CD4-positive, alpha-beta memory T cell (primary cell): ENCODE measurements around the gene SCGB3A1. TPM values are rescaled to one million over a fixed set of nuclear protein-coding genes. Genes with fewer than 3 reads are reported as not detected.

Experiments used
- CTCF ChIA-PET: fragments of 350-600 bp; sonication (Branson Sonifier 250); formaldehyde crosslinking; loops from one replicate; lab custom pipeline; 2021; ENCODE audit warnings: inconsistent platforms; ENCODE audit not compliant: partially characterized antibody; lab: Charles Lee
- POLR2A ChIA-PET: fragments of 350-600 bp; sonication (Branson Sonifier 250); formaldehyde crosslinking; loops from one replicate; lab custom pipeline; 2021; ENCODE audit not compliant: partially characterized antibody; lab: Charles Lee
- DNase-seq, 5 donors: peaks; one replicate each; pipeline versions ENCODE4 v3.0.0 to v3.0.0-alpha.2; 2020 to 2022; ENCODE audit warnings: mixed read lengths in 1 of 5
- H3K27ac ChIP-seq: one replicate; pipeline ENCODE4 v1.7.0; 2013; ENCODE audit warnings: low read depth, low read length
- H3K27me3 ChIP-seq: 2 replicates; pipeline ENCODE4 v1.7.0; 2013; ENCODE audit warnings: mild to moderate bottlenecking, low read length, moderate library complexity; ENCODE audit not compliant: insufficient read depth
- H3K36me3 ChIP-seq: 2 replicates; pipeline ENCODE4 v1.7.0; 2013; ENCODE audit warnings: mild to moderate bottlenecking, low read length, moderate library complexity; ENCODE audit not compliant: insufficient read depth
- H3K4me1 ChIP-seq: 2 replicates; pipeline ENCODE4 v1.7.0; 2013; ENCODE audit warnings: mild to moderate bottlenecking, low read length, moderate library complexity; ENCODE audit not compliant: insufficient read depth
- H3K4me3 ChIP-seq, 2 donors: one replicate each; pipeline ENCODE4 v1.7.0; 2013; ENCODE audit warnings: low read length in 2 of 2, mild to moderate bottlenecking in 1 of 2
- H3K9me3 ChIP-seq, 2 donors: one replicate each; pipeline ENCODE4 v1.7.0; 2013; ENCODE audit warnings: low read length in 2 of 2, control low read depth in 1 of 2; ENCODE audit not compliant: control insufficient read depth in 1 of 2
- H3K27ac Mint-ChIP-seq, 7 donors: one replicate each; pipeline ENCODE4 v1.8.0; 2020 to 2021; ENCODE audit warnings: mixed read lengths in 7 of 7, mild to moderate bottlenecking in 6 of 7, inconsistent platforms in 3 of 7, moderate library complexity in 3 of 7
- H3K27me3 Mint-ChIP-seq, 2 donors: one replicate each; pipeline ENCODE4 v1.8.0; 2020 to 2021; ENCODE audit warnings: mixed read lengths in 2 of 2
- H3K36me3 Mint-ChIP-seq, 2 donors: one replicate each; pipeline ENCODE4 v1.8.0; 2020 to 2021; ENCODE audit warnings: mixed read lengths in 2 of 2, inconsistent platforms in 1 of 2, mild to moderate bottlenecking in 1 of 2
- H3K4me1 Mint-ChIP-seq, 4 donors: one replicate each; pipeline ENCODE4 v1.8.0; 2020 to 2021; ENCODE audit warnings: mixed read lengths in 4 of 4, mild to moderate bottlenecking in 1 of 4
- H3K4me3 Mint-ChIP-seq, 8 donors: one replicate each; pipeline ENCODE4 v1.8.0; 2020 to 2021; ENCODE audit warnings: mixed read lengths in 8 of 8, mild to moderate bottlenecking in 7 of 8, moderate library complexity in 6 of 8, inconsistent platforms in 3 of 8
- H3K9me3 Mint-ChIP-seq, 8 donors: one replicate each; pipeline ENCODE4 v1.8.0; 2020 to 2021; ENCODE audit warnings: mixed read lengths in 8 of 8, mild to moderate bottlenecking in 5 of 8, inconsistent platforms in 3 of 8, moderate library complexity in 1 of 8
- intact Hi-C: fragments of 100-400 bp; cut with micrococcal nuclease; formaldehyde crosslinking; loops from one replicate; pipeline ENCODE4 v1.15.1; 2023
- polyA plus RNA-seq, 2 donors: library from polyadenylated mRNA; unstranded; fragments of 300-500 nt; fragmentation: Illumina TruSeq; gene quantifications; one replicate each; pipeline ENCODE4 v1.2.3, GENCODE V29; 2021
- total RNA-seq, 2 experiments: library from RNA; stranded (reverse); gene quantifications; one replicate each; pipeline ENCODE4 v1.2.3, GENCODE V29; 2021

SCGB3A1 gene
- total and polyA plus RNA-seq, 4 experiments from 2014 or later, result not detected

- Mint-ChIP-seq H3K9me3 (no peaks in the 10 kb centered on the region), H3K36me3 (no peaks in the 10 kb centered on the region), H3K27ac (no peak overlapping the region), H3K27me3 (peaks cover 20 to 24% of the 10 kb centered on the region in 2 donors), H3K4me1 (peaks cover 2 to 14% (median 6%) of the 10 kb centered on the region in 4 donors), H3K4me3 (no peak overlapping the region)
- Histone ChIP-seq H3K27ac (no peak overlapping the region), H3K4me3 (no peak overlapping the region), H3K4me1 (no peaks in the 10 kb centered on the region), H3K36me3 (no peaks in the 10 kb centered on the region), H3K9me3 (no peaks in the 10 kb centered on the region), H3K27me3 (peaks cover 6% of the 10 kb centered on the region)
- ChIA-PET CTCF (no interaction called here), POLR2A (no interaction called here)
- intact Hi-C loops, result no loop called here
- no peak for DNase-seq
These were observed 2.3 kb upstream of the SCGB3A1 start for GRCh38 chr5:180593446-180594206.

- peaks cover 20 to 24% of the 10 kb centered on the region in 2 donors for H3K27me3 Mint-ChIP-seq
- no peaks in the 10 kb centered on the region for H3K36me3 Mint-ChIP-seq
- H3K4me3 Mint-ChIP-seq, result peak overlapping the region in 5 of 8 donors; percentile 17 to 66 (median 39)
- POLR2A ChIA-PET, result no interaction called here
- Histone ChIP-seq H3K4me3 (no peak overlapping the region), H3K27ac (no peak overlapping the region), H3K9me3 (no peaks in the 10 kb centered on the region), H3K36me3 (no peaks in the 10 kb centered on the region), H3K27me3 (peaks cover 6% of the 10 kb centered on the region), H3K4me1 (no peaks in the 10 kb centered on the region)
- CTCF ChIA-PET, result no interaction called here
- intact Hi-C loops, result no loop called here
- H3K4me1 Mint-ChIP-seq, result peaks cover 2 to 14% (median 6%) of the 10 kb centered on the region in 4 donors
- no peak for DNase-seq
- no peak overlapping the region for H3K27ac Mint-ChIP-seq
- H3K9me3 Mint-ChIP-seq, result no peaks in the 10 kb centered on the region
These were observed 877 bp upstream of the SCGB3A1 start for GRCh38 chr5:180592176-180592575.

GRCh38 chr5:180590543-180591310 is 572 bp downstream of the SCGB3A1 start:
- intact Hi-C loops, result no loop called here
- no peaks in the 10 kb centered on the region for H3K36me3 Mint-ChIP-seq
- H3K4me3 ChIP-seq, result no peak overlapping the region
- ChIA-PET CTCF (no interaction called here), POLR2A (no interaction called here)
- H3K27me3 Mint-ChIP-seq, result peaks cover 23 to 24% of the 10 kb centered on the region in 2 donors
- no peak overlapping the region for H3K27ac ChIP-seq
- no peaks in the 10 kb centered on the region for H3K36me3 ChIP-seq
- DNase-seq, result no peak
- H3K4me1 Mint-ChIP-seq, result peaks cover 2 to 14% (median 6%) of the 10 kb centered on the region in 4 donors
- H3K27ac Mint-ChIP-seq, result no peak overlapping the region
- no peaks in the 10 kb centered on the region for H3K4me1 ChIP-seq
- H3K27me3 ChIP-seq, result peaks cover 6% of the 10 kb centered on the region
- no peaks in the 10 kb centered on the region for H3K9me3 ChIP-seq
- H3K4me3 Mint-ChIP-seq, result peak overlapping the region in 1 of 8 donors; percentile 11
- H3K9me3 Mint-ChIP-seq, result no peaks in the 10 kb centered on the region

DNA sequence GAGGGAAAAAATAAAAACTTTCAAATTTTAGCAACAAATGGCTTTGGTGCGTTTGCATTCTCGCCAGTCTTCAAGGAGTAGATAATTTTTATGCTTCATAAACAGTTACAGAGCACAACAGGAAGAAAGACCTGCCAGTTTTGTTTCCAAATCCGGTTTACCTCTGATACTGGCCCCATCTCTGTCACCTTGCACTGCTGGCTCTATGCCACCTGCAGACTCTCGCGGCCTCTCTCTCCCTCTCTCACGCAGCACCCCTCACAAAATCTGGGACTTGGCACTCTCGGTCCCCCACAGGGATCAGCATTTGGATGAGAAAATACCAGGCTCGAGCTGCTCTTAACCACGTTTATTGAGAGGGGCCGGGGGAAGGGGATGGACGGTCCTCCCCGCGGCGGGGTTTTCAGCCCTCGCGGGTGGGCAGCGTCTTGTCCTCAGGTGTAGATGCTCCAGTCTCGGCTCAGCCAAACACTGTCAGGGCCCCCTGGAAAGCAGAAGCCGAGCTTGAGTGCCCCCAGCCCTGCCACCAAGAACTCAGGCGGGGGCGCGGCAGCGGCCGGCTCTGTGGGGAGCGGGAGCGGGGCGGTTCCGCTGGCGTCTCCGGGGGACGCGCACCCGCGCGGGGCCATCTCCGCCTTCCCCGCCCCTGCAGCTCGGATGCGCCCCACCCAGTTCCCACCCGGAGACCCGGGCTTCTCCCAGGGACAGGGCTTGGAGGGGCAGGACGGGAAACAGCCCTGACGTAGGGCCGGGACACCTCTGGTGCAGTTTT is 1.3 kb downstream of the SCGB3A1 start:
- Mint-ChIP-seq H3K9me3 (peaks cover 0 to under 1% (median 0%) of the 10 kb centered on the region in 8 donors), H3K27me3 (peaks cover 23 to 24% of the 10 kb centered on the region in 2 donors), H3K4me3 (peak overlapping the region in 6 of 8 donors; percentile 10 to 69 (median 52)), H3K4me1 (peaks cover 2 to 14% (median 6%) of the 10 kb centered on the region in 4 donors), H3K36me3 (no peaks in the 10 kb centered on the region), H3K27ac (no peak overlapping the region)
- Histone ChIP-seq H3K27me3 (peaks cover 6% of the 10 kb centered on the region), H3K4me3 (no peak overlapping the region), H3K36me3 (no peaks in the 10 kb centered on the region), H3K4me1 (no peaks in the 10 kb centered on the region), H3K9me3 (no peaks in the 10 kb centered on the region), H3K27ac (no peak overlapping the region)
- CTCF ChIA-PET, result no interaction called here
- intact Hi-C loops, result no loop called here
- no peak for DNase-seq
- POLR2A ChIA-PET, result no interaction called here

DNA sequence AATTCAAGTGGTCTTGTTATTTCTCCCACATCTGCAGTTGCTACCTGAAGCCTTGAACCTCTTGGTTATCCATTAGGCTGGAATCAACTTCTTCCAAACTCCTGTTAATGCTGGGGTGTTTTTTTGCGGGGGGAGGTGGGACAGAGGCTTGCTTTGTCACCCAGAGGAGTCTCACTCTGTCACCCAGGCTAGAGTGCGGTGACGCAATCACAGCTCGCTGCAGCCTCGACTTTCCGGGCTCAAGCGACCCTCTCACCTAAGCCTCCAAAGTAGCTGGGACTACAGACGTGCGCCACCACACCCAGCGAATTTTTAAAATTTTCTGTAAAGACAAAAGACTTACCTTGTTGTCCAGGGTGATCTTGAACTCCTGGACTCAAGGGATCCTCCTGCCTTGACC is 4.4 kb downstream of the SCGB3A1 start:
- DNase-seq, result no peak
- H3K4me1 ChIP-seq, result no peaks in the 10 kb centered on the region
- no peaks in the 10 kb centered on the region for H3K9me3 ChIP-seq
- H3K27ac ChIP-seq, result no peak overlapping the region
- no peak overlapping the region for H3K4me3 ChIP-seq
- H3K27me3 Mint-ChIP-seq, result peaks cover 10 to 14% of the 10 kb centered on the region in 2 donors
- CTCF ChIA-PET, result no interaction called here
- POLR2A ChIA-PET, result no interaction called here
- H3K4me3 Mint-ChIP-seq, result no peak overlapping the region
- no peaks in the 10 kb centered on the region for H3K36me3 Mint-ChIP-seq
- peaks cover 0 to 7% (median 1%) of the 10 kb centered on the region in 4 donors for H3K4me1 Mint-ChIP-seq
- H3K27me3 ChIP-seq, result no peaks in the 10 kb centered on the region
- H3K9me3 Mint-ChIP-seq, result peaks cover 0 to 6% (median 1%) of the 10 kb centered on the region in 8 donors
- no peak overlapping the region for H3K27ac Mint-ChIP-seq
- intact Hi-C loops, result no loop called here
- H3K36me3 ChIP-seq, result no peaks in the 10 kb centered on the region

DNA sequence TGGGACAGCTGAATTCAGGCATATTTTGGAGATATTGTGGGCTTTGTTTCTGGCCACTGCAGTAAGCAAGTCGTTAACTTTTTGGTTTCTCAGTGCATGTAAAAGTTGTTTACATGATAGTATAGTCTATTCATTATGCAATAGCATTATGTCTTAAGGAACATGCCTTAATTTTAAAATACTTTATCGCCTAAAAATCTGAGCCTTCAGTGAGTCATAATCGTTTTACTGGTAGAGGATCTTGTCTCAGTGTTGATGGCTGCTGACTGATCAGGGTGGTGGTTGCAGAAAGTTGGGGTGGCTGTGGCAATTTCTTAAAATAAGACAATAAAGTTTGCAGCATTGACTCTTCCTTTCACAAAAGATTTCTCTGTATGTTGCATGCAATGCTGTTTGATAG is 5.1 kb downstream of the SCGB3A1 start:
- no peak overlapping the region for H3K4me3 Mint-ChIP-seq
- peaks cover 0 to 6% (median 1%) of the 10 kb centered on the region in 8 donors for H3K9me3 Mint-ChIP-seq
- Histone ChIP-seq H3K36me3 (no peaks in the 10 kb centered on the region), H3K27ac (no peak overlapping the region), H3K9me3 (no peaks in the 10 kb centered on the region), H3K4me1 (no peaks in the 10 kb centered on the region), H3K27me3 (no peaks in the 10 kb centered on the region), H3K4me3 (no peak overlapping the region)
- no peak for DNase-seq
- peaks cover 0 to 7% (median 1%) of the 10 kb centered on the region in 4 donors for H3K4me1 Mint-ChIP-seq
- H3K36me3 Mint-ChIP-seq, result no peaks in the 10 kb centered on the region
- intact Hi-C loops, result no loop called here
- CTCF ChIA-PET, result no interaction called here
- peaks cover 10 to 14% of the 10 kb centered on the region in 2 donors for H3K27me3 Mint-ChIP-seq
- no peak overlapping the region for H3K27ac Mint-ChIP-seq
- POLR2A ChIA-PET, result no interaction called here

DNA sequence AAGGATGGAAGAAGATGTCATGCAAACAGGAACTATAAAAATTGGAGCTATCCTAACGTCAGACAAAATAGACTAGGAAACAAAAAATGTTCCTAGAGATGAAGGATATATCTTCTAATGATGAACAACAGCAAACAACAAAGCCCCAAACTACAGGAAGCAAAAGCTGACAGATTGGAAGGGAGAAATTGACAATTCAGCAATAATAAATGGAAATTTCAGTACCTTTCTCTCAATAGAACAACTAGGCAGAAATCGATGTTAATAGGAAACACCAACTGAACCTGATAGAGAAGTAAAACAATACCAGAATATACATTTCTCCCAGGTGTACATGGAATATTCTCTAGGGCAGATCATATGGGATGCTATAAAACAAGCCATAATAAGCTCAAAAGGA is 7.6 kb downstream of the SCGB3A1 start:
- H3K27me3 Mint-ChIP-seq, result peaks cover under 1 to 3% of the 10 kb centered on the region in 2 donors
- DNase-seq, result no peak
- Histone ChIP-seq H3K4me3 (no peak overlapping the region), H3K36me3 (no peaks in the 10 kb centered on the region), H3K9me3 (no peaks in the 10 kb centered on the region), H3K4me1 (no peaks in the 10 kb centered on the region), H3K27ac (no peak overlapping the region), H3K27me3 (no peaks in the 10 kb centered on the region)
- H3K27ac Mint-ChIP-seq, result no peak overlapping the region
- H3K36me3 Mint-ChIP-seq, result no peaks in the 10 kb centered on the region
- intact Hi-C loops, result no loop called here
- POLR2A ChIA-PET, result no interaction called here
- H3K9me3 Mint-ChIP-seq, result peaks cover 0 to 6% (median 1%) of the 10 kb centered on the region in 8 donors
- CTCF ChIA-PET, result no interaction called here
- H3K4me3 Mint-ChIP-seq, result no peak overlapping the region
- H3K4me1 Mint-ChIP-seq, result no peaks in the 10 kb centered on the region
